ENCODE data around the gene INHBE. TPM values are rescaled to one million over a fixed set of nuclear protein-coding genes. Genes with fewer than 3 reads are reported as not detected.

Gene INHBE
- polyA plus RNA-seq, 1 experiment = 10.8 TPM

DNA sequence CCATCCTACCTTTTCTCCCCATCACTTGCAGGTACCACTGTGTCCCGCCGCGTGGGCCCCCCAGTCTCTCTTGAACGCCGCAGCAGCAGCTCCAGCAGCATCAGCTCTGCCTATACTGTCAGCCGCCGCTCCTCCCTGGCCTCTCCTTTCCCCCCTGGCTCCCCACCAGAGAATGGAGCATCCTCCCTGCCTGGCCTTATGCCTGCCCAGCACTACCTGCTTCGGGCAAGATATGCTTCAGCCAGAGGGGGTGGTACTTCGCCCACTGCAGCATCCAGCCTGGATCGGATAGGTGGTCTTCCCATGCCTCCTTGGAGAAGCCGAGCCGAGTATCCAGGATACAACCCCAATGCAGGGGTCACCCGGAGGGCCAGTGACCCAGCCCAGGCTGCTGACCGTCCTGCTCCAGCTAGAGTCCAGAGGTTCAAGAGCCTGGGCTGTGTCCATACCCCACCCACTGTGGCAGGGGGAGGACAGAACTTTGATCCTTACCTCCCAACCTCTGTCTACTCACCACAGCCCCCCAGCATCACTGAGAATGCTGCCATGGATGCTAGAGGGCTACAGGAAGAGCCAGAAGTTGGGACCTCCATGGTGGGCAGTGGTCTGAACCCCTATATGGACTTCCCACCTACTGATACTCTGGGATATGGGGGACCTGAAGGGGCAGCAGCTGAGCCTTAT lies 15.3 kb downstream of the INHBE start:
- CTCF ChIA-PET = interaction anchor here (1.0 to 3.2 kb wide), 2 partner anchors 11 to 17 kb away, joined by 4 to 14 read pairs (median 5); partner anchors contain the start of gene GLI1
- peaks cover 27% of the 10 kb centered on the region for H3K27me3 ChIP-seq (ENCODE audit: control insufficient read depth, insufficient read depth, low read length)
- POLR2A ChIA-PET = no interaction called here

DNA sequence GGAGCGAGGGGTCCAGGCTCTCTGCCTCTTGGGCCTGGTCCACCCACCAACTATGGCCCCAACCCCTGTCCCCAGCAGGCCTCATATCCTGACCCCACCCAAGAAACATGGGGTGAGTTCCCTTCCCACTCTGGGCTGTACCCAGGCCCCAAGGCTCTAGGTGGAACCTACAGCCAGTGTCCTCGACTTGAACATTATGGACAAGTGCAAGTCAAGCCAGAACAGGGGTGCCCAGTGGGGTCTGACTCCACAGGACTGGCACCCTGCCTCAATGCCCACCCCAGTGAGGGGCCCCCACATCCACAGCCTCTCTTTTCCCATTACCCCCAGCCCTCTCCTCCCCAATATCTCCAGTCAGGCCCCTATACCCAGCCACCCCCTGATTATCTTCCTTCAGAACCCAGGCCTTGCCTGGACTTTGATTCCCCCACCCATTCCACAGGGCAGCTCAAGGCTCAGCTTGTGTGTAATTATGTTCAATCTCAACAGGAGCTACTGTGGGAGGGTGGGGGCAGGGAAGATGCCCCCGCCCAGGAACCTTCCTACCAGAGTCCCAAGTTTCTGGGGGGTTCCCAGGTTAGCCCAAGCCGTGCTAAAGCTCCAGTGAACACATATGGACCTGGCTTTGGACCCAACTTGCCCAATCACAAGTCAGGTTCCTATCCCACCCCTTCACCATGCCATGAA lies 16.0 kb downstream of the INHBE start:
- ChIA-PET CTCF (interaction anchor here (1.6 to 1.9 kb wide), 2 partner anchors 8 to 12 kb away, joined by 5 to 7 read pairs; partner anchors contain the start of gene GLI1), POLR2A (no interaction called here)
- Histone ChIP-seq H3K27me3 (ENCODE audit: control insufficient read depth, insufficient read depth, low read length) (peaks cover 33% of the 10 kb centered on the region), H3K27ac (ENCODE audit: low read depth, low read length) (no peak overlapping the region), H3K9me3 (ENCODE audit: control insufficient read depth, insufficient read depth, low read length) (no peaks in the 10 kb centered on the region; the same call in 1 of the 2 replicates), H3K4me3 (ENCODE audit: low read depth, low read length) (no peak overlapping the region)
- DNase-seq (ENCODE audit: low read depth, low spot score) = no peak
- TF ChIP-seq, protein P1, sequence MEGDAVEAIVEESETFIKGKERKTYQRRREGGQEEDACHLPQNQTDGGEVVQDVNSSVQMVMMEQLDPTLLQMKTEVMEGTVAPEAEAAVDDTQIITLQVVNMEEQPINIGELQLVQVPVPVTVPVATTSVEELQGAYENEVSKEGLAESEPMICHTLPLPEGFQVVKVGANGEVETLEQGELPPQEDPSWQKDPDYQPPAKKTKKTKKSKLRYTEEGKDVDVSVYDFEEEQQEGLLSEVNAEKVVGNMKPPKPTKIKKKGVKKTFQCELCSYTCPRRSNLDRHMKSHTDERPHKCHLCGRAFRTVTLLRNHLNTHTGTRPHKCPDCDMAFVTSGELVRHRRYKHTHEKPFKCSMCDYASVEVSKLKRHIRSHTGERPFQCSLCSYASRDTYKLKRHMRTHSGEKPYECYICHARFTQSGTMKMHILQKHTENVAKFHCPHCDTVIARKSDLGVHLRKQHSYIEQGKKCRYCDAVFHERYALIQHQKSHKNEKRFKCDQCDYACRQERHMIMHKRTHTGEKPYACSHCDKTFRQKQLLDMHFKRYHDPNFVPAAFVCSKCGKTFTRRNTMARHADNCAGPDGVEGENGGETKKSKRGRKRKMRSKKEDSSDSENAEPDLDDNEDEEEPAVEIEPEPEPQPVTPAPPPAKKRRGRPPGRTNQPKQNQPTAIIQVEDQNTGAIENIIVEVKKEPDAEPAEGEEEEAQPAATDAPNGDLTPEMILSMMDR (IDR thresholded peaks at IDR 0.05; ENCODE audit: low read depth, low read length) = no peak

More for the DNA sequence above, 15.3 kb downstream of the INHBE start:
- no peaks in the 10 kb centered on the region for H3K9me3 ChIP-seq (ENCODE audit: control insufficient read depth, insufficient read depth, low read length)
- TF ChIP-seq, protein P1 (IDR thresholded peaks at IDR 0.05; ENCODE audit: low read depth, low read length) = no peak
- DNase-seq (ENCODE audit: low read depth, low spot score) = no peak
- H3K4me3 ChIP-seq (ENCODE audit: low read depth, low read length) = no peak overlapping the region
- H3K27ac ChIP-seq (ENCODE audit: low read depth, low read length) = no peak overlapping the region

DNA sequence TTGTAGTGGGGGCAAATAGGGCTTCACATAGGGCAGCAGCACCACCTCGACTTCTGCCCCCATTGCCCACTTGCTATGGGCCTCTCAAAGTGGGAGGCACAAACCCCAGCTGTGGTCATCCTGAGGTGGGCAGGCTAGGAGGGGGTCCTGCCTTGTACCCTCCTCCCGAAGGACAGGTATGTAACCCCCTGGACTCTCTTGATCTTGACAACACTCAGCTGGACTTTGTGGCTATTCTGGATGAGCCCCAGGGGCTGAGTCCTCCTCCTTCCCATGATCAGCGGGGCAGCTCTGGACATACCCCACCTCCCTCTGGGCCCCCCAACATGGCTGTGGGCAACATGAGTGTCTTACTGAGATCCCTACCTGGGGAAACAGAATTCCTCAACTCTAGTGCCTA lies 16.6 kb downstream of the INHBE start:
- Histone ChIP-seq H3K27ac (ENCODE audit: low read depth, low read length) (no peak overlapping the region), H3K27me3 (ENCODE audit: control insufficient read depth, insufficient read depth, low read length) (peaks cover 39% of the 10 kb centered on the region), H3K9me3 (ENCODE audit: control insufficient read depth, insufficient read depth, low read length) (no peaks in the 10 kb centered on the region; the same call in 1 of the 2 replicates), H3K4me3 (ENCODE audit: low read depth, low read length) (no peak overlapping the region)
- DNase-seq (ENCODE audit: low read depth, low spot score) = no peak
- POLR2A ChIA-PET = no interaction called here
- CTCF ChIA-PET = interaction anchor here (1.6 to 1.9 kb wide), 2 partner anchors 8 to 13 kb away, joined by 5 to 7 read pairs; partner anchors contain the start of gene GLI1
- TF ChIP-seq, protein P1 (IDR thresholded peaks at IDR 0.05; ENCODE audit: low read depth, low read length) = no peak

DNA sequence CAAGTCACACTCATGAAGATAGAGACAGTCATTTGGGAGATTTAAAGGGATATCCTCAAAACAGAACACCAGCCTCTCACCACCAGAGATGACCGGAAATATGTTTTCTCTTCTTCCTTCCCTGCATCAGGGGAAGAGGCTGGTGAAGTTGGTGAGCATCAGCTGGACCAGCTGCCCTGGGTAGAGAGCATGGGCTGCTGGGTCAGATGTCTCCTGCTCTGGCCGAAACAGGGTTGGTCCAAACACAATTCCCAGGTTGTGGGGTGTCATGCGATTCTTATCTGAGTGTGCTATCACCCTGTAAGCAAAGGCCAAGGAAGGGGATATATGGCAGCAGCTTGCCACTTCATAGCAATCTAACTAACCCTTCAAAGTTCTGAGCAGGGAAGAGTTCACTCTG lies 17.3 kb downstream of the INHBE start:
- CTCF ChIA-PET = interaction anchor here (1.6 to 1.9 kb wide), 2 partner anchors 9 to 13 kb away, joined by 5 to 7 read pairs; partner anchors contain the start of gene GLI1
- no peaks in the 10 kb centered on the region; the same call in 1 of the 2 replicates for H3K9me3 ChIP-seq (ENCODE audit: control insufficient read depth, insufficient read depth, low read length)
- no peak overlapping the region for H3K27ac ChIP-seq (ENCODE audit: low read depth, low read length)
- peaks cover 42% of the 10 kb centered on the region for H3K27me3 ChIP-seq (ENCODE audit: control insufficient read depth, insufficient read depth, low read length)
- DNase-seq (ENCODE audit: low read depth, low spot score) = no peak
- no peak overlapping the region for H3K4me3 ChIP-seq (ENCODE audit: low read depth, low read length)
- POLR2A ChIA-PET = interaction anchor here (0.6 kb wide), 1 partner anchor 208 kb away, joined by 3 read pairs; no protein-coding TSS in a partner anchor
- TF ChIP-seq, protein P1 (IDR thresholded peaks at IDR 0.05; ENCODE audit: low read depth, low read length) = no peak

Measured in AG04450 (cell line).